HG03460 (cell line): ENCODE results near the gene SRSF4.
"Not testable (repeated sequence)": the region's sequence is repeated elsewhere in the genome, so short reads cannot be mapped to it uniquely, and the experiment has no call there.

Experiments used
- ATAC-seq: cut with Tn5 transposase; IDR thresholded peaks from one replicate; pipeline ENCODE4 v1.9.1; 2021; ENCODE audit not compliant: unreplicated experiment

Gene SRSF4

DNA sequence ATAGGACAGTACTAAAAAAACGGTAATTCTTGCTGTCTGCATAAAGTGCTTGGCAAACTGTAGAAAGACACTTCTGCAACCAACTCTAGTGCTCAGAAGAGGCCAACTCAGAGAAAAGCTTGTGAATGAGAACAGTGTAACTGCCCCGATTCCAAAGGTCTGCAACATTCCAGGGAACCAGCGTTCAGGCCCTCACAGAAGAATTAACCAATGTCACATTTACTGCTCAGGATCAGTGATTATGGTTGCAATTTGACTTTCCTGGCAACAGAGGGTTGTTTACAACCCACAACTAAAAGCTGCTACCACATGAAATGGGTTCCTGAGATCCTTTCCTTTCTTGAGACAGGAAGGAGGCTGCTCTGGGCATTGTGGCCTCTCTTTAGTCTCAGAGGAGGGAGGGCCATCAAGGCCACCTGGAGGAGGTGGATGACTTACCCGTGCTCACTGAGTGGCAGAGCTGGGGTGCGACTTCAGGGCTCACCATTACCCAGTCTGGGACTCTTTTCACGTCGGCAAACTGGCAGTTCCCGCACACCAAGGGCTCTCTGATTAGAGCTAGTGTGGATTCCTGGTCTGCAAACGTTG, 15.3 kb downstream of the SRSF4 start:
- no peak for ATAC-seq

DNA sequence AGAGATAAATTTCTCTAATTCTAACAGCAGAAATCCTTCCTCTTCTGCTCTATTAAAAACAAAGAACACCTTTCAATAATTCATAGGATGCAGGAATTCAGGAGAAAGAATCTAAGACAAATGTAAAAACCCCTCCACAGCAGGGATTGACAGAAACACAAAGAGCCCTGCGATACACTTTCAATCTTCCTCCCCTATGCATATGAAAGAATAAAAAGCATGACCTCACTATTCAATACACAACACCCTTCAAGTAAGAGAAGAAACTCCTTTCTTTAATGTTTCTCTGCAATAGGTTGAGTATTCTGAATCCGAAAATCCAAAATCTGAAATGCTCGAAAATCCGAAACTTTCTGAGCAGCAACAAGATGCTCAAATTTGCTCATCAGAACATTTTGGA, 17.1 kb downstream of the SRSF4 start:
- no peak for ATAC-seq

GRCh38 chr1:29162476-29163138, 19.1 kb downstream of the SRSF4 start:
- ATAC-seq: no peak

DNA sequence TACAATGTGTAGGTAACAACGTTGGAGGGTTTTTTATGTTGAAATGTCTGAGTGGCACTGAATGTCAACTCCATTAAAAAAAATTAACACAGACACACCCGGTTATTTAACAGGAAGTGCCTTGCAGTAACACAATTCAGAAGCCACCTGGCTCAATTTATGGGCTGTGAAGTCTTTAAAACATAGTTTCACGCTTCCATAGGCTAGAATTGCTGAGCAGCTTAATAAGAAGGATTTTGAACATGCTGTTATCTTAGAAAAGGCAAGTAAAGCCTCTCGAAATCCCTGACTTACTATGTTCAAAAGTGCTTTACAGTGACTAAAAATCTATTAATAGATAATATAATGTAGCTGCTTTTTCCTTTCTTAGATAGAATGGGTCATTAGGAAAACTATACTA, 19.7 kb downstream of the SRSF4 start:
- ATAC-seq: no peak

- ATAC-seq: no peak
These were observed 21.9 kb downstream of the SRSF4 start for GRCh38 chr1:29159773-29160172.

GRCh38 chr1:29157269-29157601, 24.5 kb downstream of the SRSF4 start:
- no peak for ATAC-seq

DNA sequence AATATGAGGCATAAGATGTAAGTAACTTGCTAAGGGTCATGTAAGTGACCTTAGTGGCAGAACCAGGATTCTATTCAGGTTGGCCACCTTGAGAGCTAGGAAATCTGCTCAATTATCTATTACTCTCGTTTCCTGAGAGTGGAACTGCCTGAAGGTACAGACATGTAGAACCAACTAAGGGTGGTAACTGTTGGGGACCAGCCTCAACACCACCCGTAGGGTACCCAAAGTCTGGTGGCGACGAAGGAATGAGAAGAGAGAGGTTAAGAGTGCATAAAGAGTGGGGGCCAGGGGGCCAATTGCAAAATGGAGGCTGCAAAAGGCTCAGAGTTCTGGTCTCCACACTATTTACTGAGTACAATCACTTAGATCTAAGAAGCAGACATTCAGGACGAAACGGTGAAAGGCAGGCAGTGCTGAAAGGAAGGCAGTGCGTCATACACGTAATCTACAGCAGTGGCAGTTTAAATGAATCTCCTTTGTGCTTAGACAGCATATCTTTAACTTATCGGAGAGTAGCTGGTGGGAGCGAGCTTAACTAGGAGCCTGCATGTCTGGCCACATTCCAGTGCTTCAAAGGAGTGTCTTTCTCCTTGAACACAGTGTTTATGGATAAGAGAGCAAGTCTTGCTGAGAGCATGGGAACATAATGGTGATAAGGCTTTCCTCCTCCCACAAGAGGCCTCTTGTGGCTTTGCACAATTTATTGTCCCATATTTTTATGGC, 25.0 kb downstream of the SRSF4 start:
- ATAC-seq: no peak

DNA sequence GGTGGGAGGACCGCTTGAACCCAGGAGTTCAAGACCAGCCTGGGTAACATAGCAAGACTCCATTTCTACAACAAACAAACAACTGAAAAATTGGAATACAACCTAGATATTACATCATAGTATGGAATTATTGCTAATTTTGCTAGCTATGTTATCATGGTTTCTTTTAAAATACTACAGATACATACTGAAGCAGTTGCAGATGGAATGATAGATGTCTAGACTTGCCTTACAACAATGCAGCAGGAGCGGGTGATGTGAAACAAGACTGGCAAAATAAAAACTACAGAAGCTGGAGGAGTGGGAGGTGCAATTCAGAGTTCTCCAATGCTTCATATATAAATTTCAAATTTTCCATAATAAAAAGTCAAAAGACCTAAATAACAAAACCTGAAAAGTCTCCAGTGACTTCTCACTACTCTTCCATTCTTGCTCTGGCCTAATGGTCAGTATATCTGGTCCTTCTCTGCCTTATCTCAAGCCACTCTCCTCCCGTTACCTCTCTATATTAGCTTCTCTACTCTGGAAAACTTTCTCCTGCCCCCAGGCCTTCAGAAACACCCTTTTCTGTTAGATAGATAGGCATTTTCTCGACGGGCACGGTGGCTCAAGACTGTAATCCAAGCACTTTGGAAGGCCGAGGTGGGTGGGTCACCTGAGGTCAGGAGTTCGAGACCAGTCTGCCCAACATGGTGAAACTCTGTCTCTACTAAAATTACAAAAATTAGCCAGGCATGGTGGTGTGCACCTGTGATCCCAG, 29.5 kb downstream of the SRSF4 start:
- ATAC-seq: no peak

DNA sequence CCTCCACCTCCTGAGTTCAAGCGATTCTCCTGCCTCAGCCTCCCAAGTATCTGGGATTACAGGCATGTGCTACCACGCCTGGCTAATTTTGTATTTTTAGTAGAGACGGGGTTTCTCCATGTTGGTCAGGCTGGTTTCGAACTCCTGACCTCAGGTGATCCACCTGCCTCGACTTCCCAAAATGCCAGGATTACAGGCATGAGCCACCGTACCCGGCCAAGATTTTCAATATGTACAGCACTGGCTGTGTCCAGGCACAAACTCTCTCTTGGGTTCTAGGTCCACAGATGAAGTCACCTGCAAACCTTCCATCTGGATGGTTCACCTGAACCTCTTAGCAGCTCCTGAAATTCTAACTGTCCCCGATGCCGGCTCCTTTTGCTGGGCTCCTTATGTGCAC, 31.4 kb downstream of the SRSF4 start:
- ATAC-seq: not testable (repeated sequence)

- ATAC-seq: no peak
These were observed 32.8 kb downstream of the SRSF4 start for GRCh38 chr1:29148656-29149491.

DNA sequence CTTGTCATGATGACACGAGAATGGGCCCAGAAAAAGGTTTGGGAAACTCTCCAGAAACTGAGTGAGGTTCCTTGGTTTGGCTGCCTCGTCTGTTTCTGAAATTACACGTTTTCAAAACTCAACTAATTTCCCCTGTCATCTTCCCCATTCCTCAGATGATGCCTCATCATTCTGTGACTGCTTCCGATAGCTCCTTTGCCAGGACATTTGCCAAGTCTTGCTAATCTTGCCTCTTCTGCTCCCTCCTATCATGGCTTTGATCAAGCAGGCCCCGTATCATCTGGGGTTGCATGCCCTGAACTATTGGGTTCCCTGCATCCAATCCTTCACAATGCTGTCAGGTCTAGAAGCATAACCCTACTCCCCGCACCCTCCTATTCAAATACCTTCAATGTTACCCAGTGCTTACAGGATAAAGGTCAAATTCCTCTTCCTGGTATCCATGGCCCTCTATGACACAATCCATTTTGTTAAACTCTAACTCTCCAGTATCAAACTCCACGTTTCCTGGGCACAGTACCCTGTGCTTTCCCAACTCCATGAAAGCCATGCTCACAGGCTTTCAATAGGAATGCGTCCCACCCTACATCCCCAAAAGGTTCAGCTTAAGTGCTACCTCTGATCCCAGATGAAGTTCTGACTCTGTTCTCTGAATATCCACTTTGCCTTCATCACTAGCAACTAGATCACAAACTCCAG, 35.8 kb downstream of the SRSF4 start:
- no peak for ATAC-seq

- ATAC-seq: no peak
These were observed 37.5 kb downstream of the SRSF4 start for GRCh38 chr1:29144178-29144577.

DNA sequence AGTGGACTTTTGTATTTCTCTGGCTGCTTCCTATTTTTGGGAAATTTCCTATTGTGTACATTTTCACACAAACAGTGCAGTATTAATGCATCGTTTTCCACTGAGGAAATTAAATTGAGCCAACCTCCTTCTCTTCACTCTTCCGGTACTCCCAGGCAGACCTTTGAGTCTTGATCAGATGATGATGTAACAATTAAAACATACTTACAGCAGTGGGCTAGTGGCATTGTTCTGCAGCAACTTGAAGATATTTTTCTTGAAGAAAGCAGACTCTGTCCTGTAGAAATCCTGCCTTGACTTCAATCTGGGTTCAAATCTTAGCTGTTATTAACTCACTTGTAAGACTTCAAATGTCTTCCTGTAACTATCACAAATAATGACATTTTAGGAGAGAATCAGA, 39.0 kb downstream of the SRSF4 start:
- ATAC-seq: no peak

- ATAC-seq: no peak
These were observed 45.2 kb downstream of the SRSF4 start for GRCh38 chr1:29136391-29136915.

DNA sequence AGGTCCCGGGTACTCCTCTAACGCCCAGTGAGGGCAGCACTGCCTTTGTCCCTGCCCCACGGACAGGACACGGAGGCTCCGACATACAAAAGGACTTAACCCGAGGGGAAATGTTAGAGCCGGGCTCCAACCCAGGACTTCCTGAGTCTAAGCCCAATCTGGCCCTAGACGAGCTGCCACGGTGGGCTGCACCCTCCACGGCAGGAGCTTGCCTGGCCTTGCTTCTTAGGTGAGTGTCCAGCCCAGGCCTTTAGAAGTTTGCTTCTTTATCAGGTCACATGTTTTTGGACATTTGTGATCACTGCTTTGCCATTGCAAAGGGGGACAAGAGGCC, 47.0 kb downstream of the SRSF4 start:
- ATAC-seq: no peak

DNA sequence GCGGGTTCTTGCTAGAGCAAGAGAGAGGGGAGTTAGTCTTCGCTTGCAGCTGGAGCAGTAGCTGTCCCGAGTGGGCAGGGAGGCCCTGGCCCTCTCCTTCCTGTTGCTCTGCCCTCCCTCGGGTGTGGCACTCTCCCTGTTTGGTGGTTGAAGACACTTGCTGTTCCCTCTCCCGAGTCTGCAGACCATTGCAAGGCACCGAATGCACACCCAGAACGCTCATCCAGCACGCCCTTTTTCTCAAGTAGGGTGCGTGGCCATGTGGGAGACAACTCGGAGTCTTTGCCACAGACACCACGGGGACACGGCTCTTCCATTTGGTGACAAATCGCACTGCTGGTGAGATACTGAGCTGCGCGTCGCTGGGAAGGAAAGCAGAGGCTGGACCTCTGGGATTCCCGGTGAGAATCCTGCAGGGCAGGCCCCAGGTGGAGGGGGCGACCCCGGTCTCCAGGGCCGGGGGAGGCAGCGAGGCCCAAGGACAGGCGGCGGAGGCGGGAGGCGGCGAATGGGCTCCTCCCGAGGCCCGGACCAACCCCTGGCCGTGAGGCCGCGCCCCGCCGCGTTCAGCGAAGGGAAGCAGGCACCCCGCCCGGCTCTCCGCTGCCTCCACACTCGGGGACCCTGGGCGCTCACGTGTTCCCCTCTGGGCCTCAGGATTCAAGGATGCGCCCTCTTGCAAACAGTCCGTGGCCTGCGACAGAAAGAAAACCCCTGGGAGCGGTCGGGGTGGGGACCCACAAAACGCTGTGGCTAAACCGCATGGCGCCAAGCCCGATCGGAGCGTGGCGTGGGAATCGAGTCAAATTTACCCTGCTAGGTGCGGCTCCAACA, 47.6 kb downstream of the SRSF4 start:
- ATAC-seq: no peak

- not testable (repeated sequence) for ATAC-seq
These were observed 50.6 kb downstream of the SRSF4 start for GRCh38 chr1:29131056-29131455.

DNA sequence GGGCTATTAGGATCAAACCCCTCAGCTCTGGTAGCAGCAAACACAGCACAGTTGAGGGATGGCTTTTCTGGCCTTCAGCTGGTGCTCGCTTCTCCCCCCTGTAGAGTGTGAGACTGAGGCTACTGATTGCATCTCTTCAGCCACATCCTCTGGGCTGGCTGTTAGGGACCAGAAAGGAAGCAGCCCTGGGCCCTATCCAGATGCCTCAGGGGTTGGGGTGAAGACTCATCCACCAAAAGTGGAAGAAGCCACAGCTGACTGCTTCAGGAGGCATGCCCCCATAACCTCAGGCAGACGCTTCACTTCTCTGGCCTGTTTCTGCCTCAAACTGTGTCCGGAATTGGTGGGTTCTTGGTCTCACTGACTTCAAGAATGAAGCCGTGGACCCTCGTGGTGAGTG, 51.8 kb downstream of the SRSF4 start:
- no peak for ATAC-seq

DNA sequence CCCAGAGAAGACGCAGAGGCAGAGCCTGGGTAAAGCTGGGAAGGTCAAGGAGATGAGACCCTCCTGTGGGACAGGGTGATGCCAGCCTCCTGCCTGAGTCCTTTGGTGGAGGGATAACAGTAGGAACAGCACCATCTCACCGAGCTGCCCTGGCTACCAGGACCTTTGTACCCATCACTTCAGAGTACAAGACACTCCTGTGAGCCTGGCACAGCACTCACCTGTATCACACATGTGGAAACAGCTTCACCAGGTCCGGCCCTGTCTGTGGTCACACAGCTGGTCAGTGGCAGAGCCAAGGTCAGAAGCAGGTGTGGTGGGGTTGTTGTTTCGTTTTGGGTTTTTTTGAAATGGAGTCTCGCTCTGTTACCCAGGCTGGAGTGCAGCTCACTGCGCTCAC, 53.0 kb downstream of the SRSF4 start:
- no peak for ATAC-seq
